Measurements from ENCODE around the gene KRTAP10-1. TPM values are rescaled to one million over a fixed set of nuclear protein-coding genes. Genes with fewer than 3 reads are reported as not detected.

The KRTAP10-1 gene
- total and polyA plus RNA-seq, 4 donors = not detected

DNA sequence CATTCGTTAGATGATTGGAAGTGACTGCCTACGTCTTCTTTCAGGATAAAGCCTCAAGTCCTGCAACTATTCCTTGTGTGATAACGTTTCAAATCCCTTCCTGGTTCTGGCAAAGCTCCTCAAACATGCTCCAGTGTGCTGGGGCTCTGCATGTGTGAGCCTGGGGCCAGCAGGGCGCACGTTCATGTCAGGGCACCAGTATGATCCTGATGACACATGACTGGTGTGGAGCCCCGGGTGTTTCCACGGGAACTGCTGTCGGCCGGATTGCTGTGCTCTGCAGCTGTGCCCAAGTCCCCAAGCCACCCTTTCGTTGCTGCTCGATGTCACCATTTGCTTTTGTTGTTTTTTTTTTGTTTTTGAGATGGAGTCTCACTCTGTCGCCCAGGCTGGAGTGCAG is 21.3 kb downstream of the KRTAP10-1 start:
- Histone ChIP-seq H3K27me3 (ENCODE audit: control insufficient read depth, insufficient read depth, low read length) (no peaks in the 10 kb centered on the region), H3K27ac (ENCODE audit: low read depth, low read length) (no peak overlapping the region), H3K4me1 (ENCODE audit: control insufficient read depth, insufficient read depth, low read length) (no peaks in the 10 kb centered on the region), H3K4me3 (ENCODE audit: low read depth, low read length) (no peak overlapping the region), H3K9me3 (ENCODE audit: control insufficient read depth, insufficient read depth, low read length) (peaks cover 2% of the 10 kb centered on the region), H3K36me3 (ENCODE audit: control insufficient read depth, insufficient read depth, low read length) (no peaks in the 10 kb centered on the region)
- DNase-seq (ENCODE audit: low read depth in 4 of 6, low spot score in 6 of 6) = no peak
- 62% methylated on average over 11 of the region's 12 CpGs for WGBS (ENCODE audit: insufficient coverage)

DNA sequence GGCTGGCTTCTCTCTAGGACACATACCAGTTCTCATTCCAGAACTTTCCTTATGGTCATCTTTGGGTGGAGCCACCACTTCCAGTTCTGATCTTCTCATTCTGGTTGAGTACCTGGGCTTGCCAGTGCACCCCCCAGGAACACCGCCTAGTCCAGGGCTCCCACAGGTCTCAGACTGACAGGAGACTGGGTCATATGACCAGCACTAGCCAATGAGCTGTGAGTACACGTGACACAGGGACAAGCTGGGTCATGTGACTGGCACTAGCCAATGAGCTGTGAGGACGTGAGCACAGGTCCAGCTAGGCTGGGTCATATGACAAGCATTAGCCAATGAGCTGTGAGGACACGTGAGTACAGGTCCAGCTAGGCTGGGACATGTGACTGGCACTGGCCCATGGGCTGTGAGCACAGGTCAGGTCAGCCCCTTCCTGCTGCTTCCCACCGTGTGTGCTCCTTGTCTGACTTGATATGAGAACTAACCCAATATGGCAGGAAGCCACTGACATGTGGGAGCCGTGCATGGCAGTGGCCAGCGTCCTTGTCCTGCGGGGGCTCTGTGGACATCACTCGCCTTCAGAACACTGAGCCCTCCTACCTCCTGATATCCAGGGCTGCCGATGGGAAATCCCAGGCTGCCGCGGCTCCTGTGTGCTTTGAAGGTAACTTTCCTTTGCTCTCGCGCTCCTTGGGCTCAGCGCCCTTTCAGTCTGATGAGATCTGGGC is 22.7 kb downstream of the KRTAP10-1 start:
- Histone ChIP-seq H3K27ac (ENCODE audit: low read depth, low read length) (no peak overlapping the region), H3K4me3 (ENCODE audit: low read depth, low read length) (no peak overlapping the region)
- DNase-seq (ENCODE audit: low read depth in 4 of 6, low spot score in 6 of 6) = peak in 1 of 6 donors; percentile 14

DNA sequence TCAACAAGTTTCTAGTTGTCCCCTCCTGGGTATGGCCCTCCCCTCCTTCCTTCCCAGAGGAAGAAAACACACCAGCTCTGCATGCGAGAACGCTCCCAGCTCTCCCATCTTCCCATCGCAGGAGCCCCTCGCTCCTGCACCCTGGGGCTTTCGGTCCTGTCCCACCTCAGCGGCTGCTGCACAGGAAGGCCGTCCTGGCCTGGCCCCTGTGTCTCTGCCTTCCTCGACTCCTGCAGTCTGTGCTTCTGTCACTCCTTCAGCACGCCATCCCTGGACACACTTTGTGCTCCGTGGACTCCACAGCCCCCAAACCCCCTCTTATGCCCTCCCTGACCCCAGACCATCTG is 23.2 kb downstream of the KRTAP10-1 start:
- no peaks in the 10 kb centered on the region for H3K4me1 ChIP-seq (ENCODE audit: control insufficient read depth, insufficient read depth, low read length)
- no peak for DNase-seq (ENCODE audit: low read depth in 4 of 6, low spot score in 6 of 6)
- H3K4me3 ChIP-seq (ENCODE audit: low read depth, low read length) = no peak overlapping the region
- no peaks in the 10 kb centered on the region for H3K27me3 ChIP-seq (ENCODE audit: control insufficient read depth, insufficient read depth, low read length)
- H3K9me3 ChIP-seq (ENCODE audit: control insufficient read depth, insufficient read depth, low read length) = peaks cover 2% of the 10 kb centered on the region
- 90% methylated on average over 10 of the region's 10 CpGs for WGBS (ENCODE audit: insufficient coverage)
- no peak overlapping the region for H3K27ac ChIP-seq (ENCODE audit: low read depth, low read length)
- no peaks in the 10 kb centered on the region for H3K36me3 ChIP-seq (ENCODE audit: control insufficient read depth, insufficient read depth, low read length)

More for the DNA sequence above, 22.7 kb downstream of the KRTAP10-1 start:
- H3K4me1 ChIP-seq (ENCODE audit: control insufficient read depth, insufficient read depth, low read length) = no peaks in the 10 kb centered on the region
- peaks cover 2% of the 10 kb centered on the region for H3K9me3 ChIP-seq (ENCODE audit: control insufficient read depth, insufficient read depth, low read length)
- WGBS (ENCODE audit: insufficient coverage) = 74% methylated on average over 15 of the region's 15 CpGs
- H3K27me3 ChIP-seq (ENCODE audit: control insufficient read depth, insufficient read depth, low read length) = no peaks in the 10 kb centered on the region
- H3K36me3 ChIP-seq (ENCODE audit: control insufficient read depth, insufficient read depth, low read length) = no peaks in the 10 kb centered on the region

DNA sequence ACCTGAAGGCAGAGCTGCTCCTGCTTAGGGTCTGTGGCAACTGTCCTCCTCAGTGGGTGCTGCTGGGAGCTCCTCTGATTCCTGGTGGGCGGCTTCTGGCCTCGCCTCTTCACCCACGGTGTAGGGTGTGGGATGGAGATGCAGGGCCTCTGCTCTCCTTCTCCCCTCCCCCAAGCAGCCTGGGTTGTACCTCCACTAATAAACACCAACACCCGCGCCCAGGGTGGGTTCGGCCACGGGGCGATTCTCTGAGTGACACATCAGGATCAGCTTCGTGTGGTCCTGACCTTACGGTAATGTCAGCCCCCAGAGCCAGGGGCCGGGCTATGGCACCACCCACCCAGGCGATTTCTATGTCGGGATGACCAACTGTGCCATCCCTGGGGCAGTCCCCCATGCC is 23.7 kb downstream of the KRTAP10-1 start:
- Histone ChIP-seq H3K4me3 (ENCODE audit: low read depth, low read length) (no peak overlapping the region), H3K27ac (ENCODE audit: low read depth, low read length) (no peak overlapping the region), H3K27me3 (ENCODE audit: control insufficient read depth, insufficient read depth, low read length) (no peaks in the 10 kb centered on the region), H3K36me3 (ENCODE audit: control insufficient read depth, insufficient read depth, low read length) (no peaks in the 10 kb centered on the region), H3K4me1 (ENCODE audit: control insufficient read depth, insufficient read depth, low read length) (no peaks in the 10 kb centered on the region), H3K9me3 (ENCODE audit: control insufficient read depth, insufficient read depth, low read length) (peaks cover 2% of the 10 kb centered on the region)
- 88% methylated on average over 10 of the region's 13 CpGs for WGBS (ENCODE audit: insufficient coverage)
- DNase-seq (ENCODE audit: low read depth in 4 of 6, low spot score in 6 of 6) = no peak

DNA sequence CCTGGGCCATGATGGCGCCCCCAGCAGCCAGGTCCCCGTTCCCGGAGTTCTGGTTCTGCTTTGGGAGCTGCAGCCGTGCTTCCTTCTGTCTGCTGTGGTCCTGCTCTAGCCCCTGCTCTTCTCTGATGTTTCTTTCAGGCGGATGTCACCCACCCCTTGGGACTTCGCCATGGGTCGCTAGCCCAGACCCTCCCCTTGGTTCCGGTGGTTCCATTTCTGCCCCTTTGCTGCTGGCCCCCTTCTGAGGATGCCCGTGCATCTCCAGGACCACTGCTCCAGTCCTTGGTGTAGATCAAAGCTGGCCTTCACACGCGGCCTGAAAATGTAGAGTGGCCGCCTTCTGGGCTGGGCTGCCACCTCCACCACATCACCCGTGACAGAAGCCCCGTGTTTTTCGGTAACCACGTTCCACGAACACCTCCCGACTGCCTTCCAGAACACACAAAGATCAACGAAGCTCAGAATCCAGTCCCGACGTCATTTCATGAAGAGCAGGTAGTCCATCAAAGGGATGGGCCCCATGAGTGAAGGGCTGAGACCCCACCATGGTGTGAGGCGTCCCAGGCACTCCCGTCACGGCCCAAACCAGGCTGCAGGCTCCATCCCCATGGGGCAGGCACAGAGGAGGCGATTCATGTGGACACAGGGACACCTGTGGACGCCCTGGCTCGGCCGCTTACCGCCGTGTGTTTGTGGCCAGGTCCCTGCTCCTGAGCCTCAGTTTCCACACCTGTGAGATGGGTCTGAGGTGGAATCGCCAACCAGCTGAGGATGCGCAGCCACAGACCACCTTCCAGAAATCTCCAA is 24.4 kb downstream of the KRTAP10-1 start:
- Histone ChIP-seq H3K27me3 (ENCODE audit: control insufficient read depth, insufficient read depth, low read length) (peaks cover under 1% of the 10 kb centered on the region), H3K36me3 (ENCODE audit: control insufficient read depth, insufficient read depth, low read length) (no peaks in the 10 kb centered on the region), H3K9me3 (ENCODE audit: control insufficient read depth, insufficient read depth, low read length) (peaks cover 2% of the 10 kb centered on the region), H3K27ac (ENCODE audit: low read depth, low read length) (no peak overlapping the region), H3K4me3 (ENCODE audit: low read depth, low read length) (no peak overlapping the region), H3K4me1 (ENCODE audit: control insufficient read depth, insufficient read depth, low read length) (peaks cover 3% of the 10 kb centered on the region)
- WGBS (ENCODE audit: insufficient coverage) = 90% methylated on average over 30 of the region's 32 CpGs
- no peak for DNase-seq (ENCODE audit: low read depth in 4 of 6, low spot score in 6 of 6)

DNA sequence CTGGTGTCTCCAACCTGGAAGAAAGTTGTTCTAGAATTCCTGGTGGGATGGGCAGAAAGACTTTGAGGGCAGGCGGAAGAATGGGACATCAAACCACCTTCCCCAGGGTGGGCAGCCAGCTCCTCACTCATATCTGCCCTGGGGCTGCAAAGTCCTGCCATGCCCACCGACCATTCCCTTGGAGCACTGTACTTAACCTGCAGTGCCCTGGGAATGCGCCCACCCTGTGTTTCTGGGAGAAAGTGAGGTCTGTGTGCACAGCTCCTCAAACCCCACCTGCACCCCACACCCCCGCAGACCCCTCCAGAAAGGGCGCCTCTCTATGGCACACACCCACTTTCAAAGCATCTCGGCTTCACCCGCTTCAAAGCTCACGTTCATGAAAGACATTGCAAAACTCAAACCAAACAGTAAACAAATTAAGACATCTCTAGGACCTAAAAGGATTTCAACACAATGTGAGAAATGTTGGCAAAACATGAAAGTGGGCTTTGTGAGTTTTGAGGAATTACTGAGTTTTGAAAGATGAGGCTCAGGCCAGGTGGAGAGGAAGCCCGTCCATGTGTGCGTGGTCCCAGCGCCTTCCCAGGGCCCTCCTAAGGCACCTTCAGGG is 25.1 kb downstream of the KRTAP10-1 start:
- Histone ChIP-seq H3K27me3 (ENCODE audit: control insufficient read depth, insufficient read depth, low read length) (peaks cover 4% of the 10 kb centered on the region), H3K27ac (ENCODE audit: low read depth, low read length) (no peak overlapping the region), H3K36me3 (ENCODE audit: control insufficient read depth, insufficient read depth, low read length) (no peaks in the 10 kb centered on the region), H3K9me3 (ENCODE audit: control insufficient read depth, insufficient read depth, low read length) (peaks cover 2% of the 10 kb centered on the region), H3K4me3 (ENCODE audit: low read depth, low read length) (no peak overlapping the region), H3K4me1 (ENCODE audit: control insufficient read depth, insufficient read depth, low read length) (peaks cover 9% of the 10 kb centered on the region)
- 90% methylated on average over 8 of the region's 11 CpGs for WGBS (ENCODE audit: insufficient coverage)
- no peak for DNase-seq (ENCODE audit: low read depth in 4 of 6, low spot score in 6 of 6)

DNA sequence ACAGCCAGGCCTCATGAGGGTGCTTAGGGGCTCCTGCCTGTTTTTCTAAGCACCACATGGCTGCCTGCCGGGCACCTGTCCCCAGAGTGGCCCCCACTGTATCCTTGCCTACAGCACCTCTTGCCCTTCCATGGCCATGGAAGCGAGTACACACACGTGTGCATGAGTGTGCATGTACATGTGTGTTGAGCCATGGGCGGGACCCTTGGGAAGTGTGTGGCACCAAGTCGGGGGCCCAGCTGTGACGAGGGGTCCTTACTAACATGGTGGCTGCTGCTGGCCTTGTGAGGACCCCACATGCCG is 25.8 kb downstream of the KRTAP10-1 start:
- Histone ChIP-seq H3K9me3 (ENCODE audit: control insufficient read depth, insufficient read depth, low read length) (no peaks in the 10 kb centered on the region), H3K27me3 (ENCODE audit: control insufficient read depth, insufficient read depth, low read length) (peaks cover 4% of the 10 kb centered on the region), H3K4me1 (ENCODE audit: control insufficient read depth, insufficient read depth, low read length) (peaks cover 9% of the 10 kb centered on the region), H3K36me3 (ENCODE audit: control insufficient read depth, insufficient read depth, low read length) (no peaks in the 10 kb centered on the region), H3K27ac (ENCODE audit: low read depth, low read length) (no peak overlapping the region), H3K4me3 (ENCODE audit: low read depth, low read length) (no peak overlapping the region)
- 86% methylated on average over 7 of the region's 7 CpGs for WGBS (ENCODE audit: insufficient coverage)
- no peak for DNase-seq (ENCODE audit: low read depth in 4 of 6, low spot score in 6 of 6)

DNA sequence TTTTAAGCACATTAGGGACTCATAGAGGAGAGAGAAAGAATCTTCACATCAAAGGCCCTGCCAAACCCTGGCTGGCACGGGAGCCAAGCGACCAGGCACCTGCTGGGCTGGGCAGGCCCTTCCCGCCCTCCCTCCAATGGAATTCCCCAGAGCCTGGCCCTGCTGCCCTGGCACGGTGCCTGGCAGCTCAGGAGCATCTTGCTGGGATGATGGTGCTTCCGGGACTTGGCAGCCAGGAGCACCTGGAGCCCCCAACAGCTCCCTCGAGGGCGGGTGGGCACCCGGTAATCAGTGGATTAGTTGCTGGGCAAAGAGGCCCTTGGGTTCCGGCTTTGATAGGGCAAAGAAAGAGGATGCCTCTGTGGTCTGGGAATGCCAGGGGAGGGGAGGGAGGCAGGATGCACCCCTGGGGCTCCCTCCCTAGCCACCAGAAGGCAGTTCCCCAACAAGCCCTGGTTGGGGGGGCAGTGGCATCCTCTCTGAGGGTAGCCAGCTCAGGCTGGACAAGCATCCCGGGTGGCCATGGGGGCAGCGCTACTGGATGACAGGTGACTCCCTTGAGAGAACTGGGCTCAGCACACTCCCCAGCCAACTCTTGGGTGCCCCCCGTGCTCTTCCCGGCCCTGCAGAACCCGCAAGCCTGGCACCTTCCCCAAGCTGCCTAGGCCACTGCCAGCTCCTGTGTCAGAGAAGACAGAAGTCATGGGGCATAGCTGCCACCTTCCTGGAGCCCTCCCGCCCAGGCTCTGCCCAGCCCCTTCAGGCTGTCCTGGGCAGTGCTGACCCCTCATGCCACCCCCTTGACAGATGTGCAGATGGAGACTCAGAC is 26.4 kb downstream of the KRTAP10-1 start:
- peak in 1 of 6 donors; percentile 20 for DNase-seq (ENCODE audit: low read depth in 4 of 6, low spot score in 6 of 6)
- H3K9me3 ChIP-seq (ENCODE audit: control insufficient read depth, insufficient read depth, low read length) = no peaks in the 10 kb centered on the region

More for the DNA sequence above, 26.4 kb downstream of the KRTAP10-1 start:
- Histone ChIP-seq H3K27ac (ENCODE audit: low read depth, low read length) (no peak overlapping the region), H3K36me3 (ENCODE audit: control insufficient read depth, insufficient read depth, low read length) (no peaks in the 10 kb centered on the region), H3K4me3 (ENCODE audit: low read depth, low read length) (no peak overlapping the region), H3K27me3 (ENCODE audit: control insufficient read depth, insufficient read depth, low read length) (peaks cover 4% of the 10 kb centered on the region), H3K4me1 (ENCODE audit: control insufficient read depth, insufficient read depth, low read length) (peaks cover 9% of the 10 kb centered on the region)
- WGBS (ENCODE audit: insufficient coverage) = 65% methylated on average over 15 of the region's 15 CpGs

Data from spinal cord (tissue), 10 donors.